ENCODE measurements around the gene SCN7A.
"Not testable (repeated sequence)": the region's sequence is repeated elsewhere in the genome, so short reads cannot be mapped to it uniquely, and the experiment has no call there.

The SCN7A gene

DNA sequence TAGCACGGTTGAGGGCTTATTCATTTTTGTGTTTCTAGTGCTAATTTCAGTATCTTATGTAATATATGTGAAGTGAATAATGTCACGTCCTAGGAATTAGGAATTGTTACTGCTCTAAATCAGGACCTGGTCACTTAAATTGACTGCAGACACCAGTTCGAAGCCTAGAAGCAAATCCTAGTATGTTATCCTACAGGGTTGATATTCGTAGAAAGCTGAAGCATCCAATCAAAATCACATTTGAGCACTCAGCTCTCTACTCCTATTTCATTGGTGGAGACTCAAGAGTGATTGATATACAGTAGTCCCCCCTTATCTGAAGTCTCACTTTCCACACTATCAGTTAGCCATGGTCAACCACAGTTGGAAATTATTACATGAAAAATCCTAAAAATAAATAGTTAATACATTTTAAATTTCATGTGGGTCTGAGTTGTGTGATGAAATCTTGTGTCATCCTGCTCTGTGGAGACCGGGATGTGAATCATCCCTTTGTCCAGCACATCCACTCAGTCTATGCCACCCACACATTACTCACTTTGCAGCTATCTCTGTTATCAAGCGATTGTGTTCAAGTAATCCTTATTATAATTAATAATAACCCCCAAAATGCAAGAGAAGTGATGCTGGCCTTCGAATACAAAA, 83.1 kb downstream of the SCN7A start:
- intact Hi-C loops (cut with DNase I), result no loop called here
- no peak for DNase-seq

DNA sequence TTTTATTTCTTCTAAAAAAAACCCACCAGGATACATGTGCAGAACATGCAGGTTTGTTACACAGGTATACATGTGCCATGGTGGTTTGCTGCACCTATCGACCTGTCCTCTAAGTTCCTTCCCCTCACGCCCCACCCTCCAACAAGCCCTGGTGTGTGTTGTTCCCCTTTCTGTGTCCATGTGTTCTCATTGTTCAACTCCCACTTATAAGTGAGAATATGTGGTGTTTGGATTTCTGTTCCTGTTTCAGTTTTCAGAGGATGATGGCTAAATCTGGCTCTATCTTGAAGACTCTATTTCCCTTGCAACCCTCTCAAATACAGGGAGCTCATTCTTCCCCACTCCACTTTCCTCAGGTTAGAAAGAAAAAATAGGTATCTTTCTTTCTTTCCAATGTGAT, 86.3 kb downstream of the SCN7A start:
- intact Hi-C loops (cut with DNase I); DNase-seq: not testable (repeated sequence)

DNA sequence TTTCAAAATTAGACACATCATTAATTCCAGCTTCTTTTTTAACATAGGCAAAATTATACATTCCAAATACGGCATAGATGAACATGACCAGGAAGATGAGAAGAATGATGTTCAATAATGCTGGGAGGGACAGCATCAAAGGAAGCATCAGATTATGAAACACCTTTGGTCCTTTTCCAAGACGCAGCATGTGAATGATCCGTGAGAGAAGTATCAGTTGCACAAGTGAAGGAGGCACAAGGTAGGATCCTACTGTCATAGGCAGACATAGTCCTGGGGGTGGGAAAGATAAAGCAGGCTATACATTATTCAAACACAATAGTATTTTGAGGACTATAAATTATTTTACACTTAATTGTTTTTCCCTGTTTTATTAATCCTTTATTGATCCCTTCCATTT, 87.7 kb downstream of the SCN7A start:
- intact Hi-C loops (cut with DNase I), result no loop called here
- no peak for DNase-seq

DNA sequence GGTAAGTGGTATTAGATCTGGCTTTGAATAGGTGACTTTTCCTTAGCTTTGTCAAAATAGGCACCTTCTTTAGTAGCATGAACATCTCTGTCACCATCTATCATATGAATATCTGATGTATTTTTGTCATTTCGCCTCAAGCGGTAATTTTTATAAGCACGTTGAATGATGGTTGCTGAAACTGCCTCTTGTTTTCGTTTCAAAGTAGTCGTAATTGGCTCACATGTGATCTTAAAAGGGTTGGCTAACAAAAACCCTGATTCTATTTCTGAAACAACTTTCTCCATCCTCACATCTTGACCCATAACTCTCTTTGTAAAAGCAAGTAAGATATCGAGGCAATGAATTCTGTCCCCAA, 88.5 kb downstream of the SCN7A start:
- no peak for DNase-seq
- intact Hi-C loops (cut with DNase I), result no loop called here

DNA sequence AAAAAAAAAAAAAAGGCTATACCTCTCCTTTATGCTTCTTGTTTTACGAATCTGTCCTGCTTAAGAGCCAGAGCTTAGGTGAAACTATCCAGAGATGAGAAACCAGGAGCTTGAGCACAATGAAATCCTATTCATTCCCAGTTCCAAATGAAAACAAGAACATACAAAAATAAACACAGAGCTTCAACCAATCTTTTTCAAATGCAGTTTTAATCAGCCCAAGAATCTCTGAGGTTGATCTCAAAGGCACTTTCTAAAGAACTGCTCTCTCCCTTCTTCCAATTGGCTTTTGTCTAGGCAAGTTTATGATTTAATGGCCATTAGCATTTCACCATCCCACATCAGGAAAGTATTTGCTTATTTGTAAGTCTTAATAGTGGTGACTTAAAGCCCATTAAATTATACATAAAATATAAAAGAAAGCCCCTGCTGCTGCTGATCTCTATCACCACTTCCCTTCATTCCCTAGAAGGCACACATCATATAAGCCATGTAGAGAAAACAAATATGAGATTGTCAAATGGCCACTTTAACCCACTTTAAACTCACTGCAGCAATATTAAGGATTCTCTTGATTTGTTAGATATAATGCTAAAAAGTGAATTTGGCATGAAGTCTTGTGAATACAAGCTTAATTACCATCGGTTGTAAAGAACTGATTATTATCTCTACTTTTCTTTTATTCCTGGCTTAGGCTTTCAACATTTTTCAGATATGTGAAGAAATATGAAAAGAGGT, 89.0 kb downstream of the SCN7A start:
- no peak for DNase-seq
- intact Hi-C loops (cut with DNase I), result no loop called here

DNA sequence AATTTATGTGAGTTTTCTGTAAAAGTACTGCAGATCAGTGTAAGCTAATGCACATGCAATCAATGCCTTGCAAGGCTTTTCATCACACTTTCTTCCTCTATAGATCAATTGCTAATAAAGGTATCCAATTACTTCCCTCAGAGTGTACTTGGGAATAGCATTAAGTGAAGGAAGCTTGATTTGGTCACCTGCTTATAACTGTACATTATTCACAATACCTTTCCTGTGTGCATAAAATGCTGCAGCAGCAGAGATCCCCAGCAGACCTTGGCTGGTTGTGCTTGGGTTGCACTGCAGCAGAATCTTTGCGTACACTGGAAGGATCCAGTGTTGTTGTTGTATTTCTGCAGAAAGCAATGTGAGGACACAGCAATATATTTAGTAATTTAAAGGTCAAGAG, 99.8 kb downstream of the SCN7A start:
- intact Hi-C loops (cut with DNase I), result no loop called here
- no peak for DNase-seq

DNA sequence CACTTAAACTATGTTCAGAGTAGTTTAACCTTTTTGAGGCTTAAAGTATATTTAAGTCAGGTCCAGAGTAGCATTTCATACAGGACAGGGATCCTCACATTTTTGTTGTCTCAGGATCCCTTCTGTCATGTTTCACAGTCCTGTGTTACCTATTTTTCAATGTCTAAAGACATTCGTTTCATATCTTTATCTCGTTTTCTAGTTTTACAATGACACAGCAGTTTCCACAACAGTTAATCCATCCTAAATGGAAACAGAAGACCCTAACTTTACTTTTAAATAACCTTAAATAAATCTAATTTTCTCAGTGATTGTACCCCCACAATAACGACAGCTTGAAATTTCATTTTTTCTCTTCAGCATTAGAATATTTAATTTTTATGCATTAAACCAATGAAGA, 101.0 kb downstream of the SCN7A start:
- intact Hi-C loops (cut with DNase I), result no loop called here
- no peak for DNase-seq

DNA sequence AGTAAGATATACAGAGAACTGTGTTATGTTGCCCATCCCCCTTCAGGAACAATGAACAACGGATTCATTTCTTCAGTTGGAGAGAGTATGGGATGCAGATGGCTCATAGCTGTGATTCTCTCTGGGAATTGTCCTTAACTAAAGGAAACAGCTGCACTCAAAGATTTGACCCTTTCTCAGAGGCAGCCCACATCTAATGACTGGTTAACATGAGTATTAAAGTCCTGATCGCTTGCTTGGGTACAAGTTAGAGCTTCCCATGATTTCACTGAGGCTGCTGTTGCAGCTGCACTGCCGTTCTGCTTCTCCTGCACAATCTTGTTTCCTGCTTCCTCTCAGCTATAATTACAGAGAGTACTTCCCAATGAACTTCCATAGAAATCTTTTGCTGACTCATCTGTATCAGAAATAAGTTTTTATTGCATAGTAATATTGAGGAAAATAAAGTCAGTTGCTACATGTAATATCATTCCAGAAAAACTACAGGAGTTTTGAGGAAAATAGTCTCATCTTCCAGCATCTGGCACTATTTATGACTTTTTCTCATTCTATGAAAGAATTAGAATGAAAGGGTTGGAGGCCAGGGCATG, 105.5 kb downstream of the SCN7A start:
- intact Hi-C loops (cut with DNase I), result no loop called here
- no peak for DNase-seq

DNA sequence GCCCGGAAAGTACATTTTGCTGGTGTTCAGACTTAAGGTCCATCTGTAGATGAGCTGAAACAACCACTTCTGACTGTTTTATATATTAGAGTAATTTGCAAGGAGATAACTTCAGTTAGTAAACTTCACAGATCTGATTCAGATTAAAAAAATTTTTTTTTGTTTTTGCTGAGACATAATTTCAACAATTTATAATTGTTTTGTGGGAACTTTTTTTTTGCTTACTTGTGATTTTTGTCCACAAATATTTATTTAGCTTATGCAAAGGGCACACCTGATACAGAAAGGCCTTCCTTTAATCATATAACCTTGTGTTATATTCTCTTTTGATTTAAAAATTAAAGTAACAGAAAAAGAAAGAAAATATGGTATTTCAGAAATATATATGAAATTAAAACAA, 108.7 kb downstream of the SCN7A start:
- intact Hi-C loops (cut with DNase I), result no loop called here
- DNase-seq, result no peak

DNA sequence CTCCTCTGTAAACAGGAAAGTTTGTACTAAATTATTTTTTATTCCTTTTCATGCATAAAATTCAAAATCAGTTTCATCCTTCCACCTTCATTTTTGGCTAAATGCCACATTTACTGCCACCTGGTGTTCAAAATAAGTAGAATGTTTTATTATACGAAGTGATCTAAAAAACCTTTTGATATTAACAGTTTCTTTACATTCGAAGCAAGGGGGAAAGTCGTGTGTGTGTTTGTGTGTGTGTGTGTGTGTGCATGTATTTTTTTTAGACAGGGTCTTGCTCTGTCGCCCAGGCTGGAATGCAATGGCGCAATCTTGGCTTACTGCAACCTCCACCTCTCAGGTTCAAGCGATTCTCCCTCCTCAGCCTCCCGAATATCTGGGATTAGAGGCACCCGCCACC, 109.3 kb downstream of the SCN7A start:
- DNase-seq, result peak in 2 of 42 donors; percentile 5 to 22
- intact Hi-C loops (cut with DNase I), result no loop called here

DNA sequence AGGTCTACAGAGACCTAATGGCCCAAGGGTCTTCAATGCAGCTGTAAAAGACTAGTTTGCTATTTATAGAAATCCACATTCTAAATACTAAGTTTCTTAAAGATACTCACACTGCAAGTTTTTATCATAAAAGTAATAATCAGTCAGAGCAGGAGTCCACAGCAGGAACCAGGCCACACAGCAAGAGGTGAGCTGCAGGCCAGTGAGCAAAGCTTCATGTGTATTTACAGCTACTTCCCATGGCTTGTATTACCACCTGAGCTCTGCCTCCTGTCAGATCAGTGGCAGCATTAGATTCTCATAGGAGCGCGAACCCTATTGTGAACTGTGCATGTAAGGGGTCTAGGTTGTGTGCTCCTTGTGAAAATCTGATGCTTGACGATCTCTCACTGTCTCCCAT, 111.6 kb downstream of the SCN7A start:
- DNase-seq, result no peak
- intact Hi-C loops (cut with DNase I), result no loop called here

DNA sequence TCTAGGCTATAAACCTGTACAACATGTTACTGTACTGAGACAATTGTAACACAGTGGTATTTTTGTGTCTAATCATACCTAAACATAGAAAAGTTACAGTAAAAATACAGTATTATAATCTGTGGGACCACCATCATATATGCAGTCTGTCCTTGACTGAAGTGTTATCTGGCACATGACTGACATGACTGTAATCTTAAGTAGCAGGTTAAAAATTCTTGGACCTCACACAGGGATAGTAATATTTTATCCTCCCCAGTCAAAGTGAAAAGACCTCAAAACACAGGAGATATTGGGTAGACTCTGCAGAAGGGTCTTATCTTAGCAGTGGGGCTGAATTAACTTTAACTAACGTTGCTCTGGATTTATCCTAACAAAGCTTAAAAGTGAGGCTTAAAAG, 113.4 kb downstream of the SCN7A start:
- intact Hi-C loops (cut with DNase I), result no loop called here
- no peak for DNase-seq

DNA sequence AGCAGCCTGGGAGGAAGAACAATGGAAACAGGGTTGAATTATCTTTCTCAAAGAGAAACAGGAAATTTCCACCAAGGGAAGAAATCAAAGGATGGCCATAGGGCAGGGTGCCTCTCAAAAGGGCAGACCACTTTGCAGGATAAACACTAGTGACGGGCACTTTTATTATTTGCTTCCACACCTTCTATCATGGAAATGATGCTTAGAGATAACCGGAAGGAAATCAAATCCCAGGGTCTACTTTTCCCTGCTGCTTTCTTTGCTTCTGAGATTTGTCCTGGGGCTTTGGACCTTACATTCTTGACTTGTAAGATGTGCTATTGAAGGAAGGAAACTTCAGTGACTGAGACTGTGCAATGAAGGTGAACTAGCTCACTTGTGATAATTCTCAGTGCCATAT, 117.2 kb downstream of the SCN7A start:
- no peak for DNase-seq
- intact Hi-C loops (cut with DNase I), result no loop called here

DNA sequence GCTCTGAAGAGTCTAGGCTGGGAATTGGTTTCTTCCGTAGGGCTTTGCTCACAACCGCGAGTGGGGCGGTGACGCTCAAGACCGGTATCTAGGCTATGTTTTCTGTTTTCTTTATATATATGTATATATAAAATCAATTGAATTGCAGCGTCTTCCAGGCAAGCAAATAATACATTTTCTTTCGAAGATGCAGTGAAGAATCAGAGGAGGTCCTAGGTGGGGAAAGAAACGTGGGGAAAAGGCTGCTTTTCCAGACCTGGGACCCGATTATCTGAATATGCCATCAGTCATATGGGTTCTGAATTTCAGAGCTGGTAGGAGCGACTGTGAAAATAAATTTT, 117.6 kb downstream of the SCN7A start:
- intact Hi-C loops (cut with DNase I), result no loop called here
- DNase-seq, result peak in 7 of 42 donors; percentile 5 to 46 (median 38)

DNA sequence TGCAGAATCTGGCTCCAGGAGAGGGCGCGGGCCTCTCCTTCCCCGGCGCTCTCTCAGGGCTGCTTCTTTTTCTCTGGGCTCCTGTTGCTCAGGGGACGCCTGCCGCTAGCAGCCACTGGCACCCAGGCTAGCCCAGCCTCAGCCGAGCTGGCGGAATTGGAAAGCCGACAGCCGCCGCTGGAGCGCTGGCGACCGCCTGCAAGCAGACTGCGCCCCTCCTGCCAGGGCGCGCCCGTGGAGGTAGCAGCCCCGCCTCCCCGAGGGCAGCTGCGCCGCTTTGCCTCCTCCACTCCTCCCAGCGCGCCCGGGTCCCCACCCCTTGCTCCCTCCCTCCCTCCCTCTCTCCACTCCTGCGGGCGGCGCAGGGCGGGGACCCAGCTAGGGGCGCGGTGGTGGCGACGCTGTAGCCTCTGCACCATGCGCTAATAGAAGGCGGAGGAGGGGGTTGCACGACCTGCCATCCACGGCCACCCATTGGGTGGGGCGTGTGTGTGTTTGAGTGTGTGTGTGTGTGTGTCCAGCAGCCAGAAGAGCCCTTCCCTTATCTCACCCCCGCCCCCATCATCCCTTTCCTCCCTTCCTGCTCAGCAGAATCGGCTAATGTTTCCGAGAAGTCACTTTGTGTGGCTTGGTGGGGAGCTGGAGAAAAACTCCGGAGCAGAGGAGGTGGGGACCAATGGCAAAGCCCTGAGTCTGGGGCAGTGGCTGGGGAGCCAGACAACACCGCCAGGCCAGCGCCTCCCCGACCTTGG, 118.1 kb downstream of the SCN7A start, which contains the start of gene SCN9A:
SCN9A (minus strand) TSS at position 209 of the 752 bp plus-strand sequence. CDS start 64,188 bp downstream, outside the sequence.
- DNase-seq, result peak; percentile 46 to 95 (median 82)
- intact Hi-C loops (cut with DNase I), result no loop called here

DNA sequence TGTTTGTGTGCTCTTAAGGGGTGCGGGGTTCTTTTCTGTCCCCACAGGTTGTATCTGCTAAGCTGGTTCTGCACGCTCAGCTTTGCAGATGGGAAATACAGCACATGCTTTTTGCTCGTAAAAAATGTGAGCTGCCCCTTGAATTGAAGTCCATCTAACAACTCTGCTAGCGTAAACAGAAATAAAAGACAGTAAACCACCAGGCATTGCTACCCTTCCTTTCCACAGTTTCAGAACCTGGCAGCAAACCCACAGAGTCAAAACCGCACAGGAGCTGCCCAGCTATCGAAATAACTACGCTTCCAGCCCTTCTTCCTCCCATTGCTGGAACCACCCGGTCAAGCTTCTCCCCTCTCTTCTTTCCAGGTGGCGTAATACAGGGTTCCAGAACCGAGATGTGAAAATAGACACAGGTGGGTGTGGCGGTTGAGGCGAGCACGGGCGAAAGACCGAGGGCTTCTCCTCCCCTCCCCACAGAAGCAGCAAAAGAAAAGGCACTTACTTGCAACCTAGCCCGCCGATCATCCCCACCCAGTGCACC, 118.8 kb downstream of the SCN7A start:
- intact Hi-C loops (cut with DNase I), result no loop called here
- peak in 5 of 42 donors; percentile 6 to 45 (median 11) for DNase-seq

DNA sequence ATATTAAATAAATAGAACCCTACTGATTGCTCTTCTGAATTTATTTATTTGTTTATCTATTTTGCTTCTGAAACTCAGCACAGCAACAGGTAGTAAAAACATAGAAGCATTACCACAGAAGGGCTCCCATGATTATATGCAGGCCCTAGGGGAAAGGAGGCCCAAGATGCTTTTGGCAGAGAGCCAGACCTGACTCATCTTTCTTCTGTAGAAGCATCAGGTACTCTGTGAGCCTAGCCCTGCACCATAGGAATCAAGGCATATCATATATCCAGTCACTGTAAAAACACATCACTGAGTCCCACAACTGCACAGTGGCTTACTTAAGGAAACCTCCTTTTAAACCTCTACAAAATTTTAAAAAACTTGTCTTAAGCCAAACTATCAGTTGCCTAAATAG, 120.1 kb downstream of the SCN7A start:
- peak in 3 of 42 donors; percentile 14 to 48 (median 21) for DNase-seq
- intact Hi-C loops (cut with DNase I), result no loop called here

DNA sequence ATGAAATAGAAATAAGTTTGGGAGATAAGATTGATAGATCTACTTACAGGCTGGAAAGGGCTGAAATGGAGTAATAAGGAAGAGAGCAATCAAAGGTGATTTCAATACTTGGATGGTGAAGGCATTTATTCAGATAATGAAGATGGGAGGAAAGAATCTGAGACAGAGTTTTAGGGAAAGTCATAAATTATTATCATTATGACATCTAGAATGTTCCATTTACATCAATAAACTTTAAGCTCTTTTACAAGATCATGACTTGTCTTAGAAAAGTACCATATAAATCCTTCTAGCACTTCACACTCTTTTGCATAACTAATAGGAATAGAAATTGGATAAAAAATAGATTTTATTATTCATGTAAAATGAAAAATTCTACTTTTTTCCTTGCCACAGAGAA, 120.5 kb downstream of the SCN7A start:
- intact Hi-C loops (cut with DNase I), result no loop called here
- DNase-seq, result no peak

DNA sequence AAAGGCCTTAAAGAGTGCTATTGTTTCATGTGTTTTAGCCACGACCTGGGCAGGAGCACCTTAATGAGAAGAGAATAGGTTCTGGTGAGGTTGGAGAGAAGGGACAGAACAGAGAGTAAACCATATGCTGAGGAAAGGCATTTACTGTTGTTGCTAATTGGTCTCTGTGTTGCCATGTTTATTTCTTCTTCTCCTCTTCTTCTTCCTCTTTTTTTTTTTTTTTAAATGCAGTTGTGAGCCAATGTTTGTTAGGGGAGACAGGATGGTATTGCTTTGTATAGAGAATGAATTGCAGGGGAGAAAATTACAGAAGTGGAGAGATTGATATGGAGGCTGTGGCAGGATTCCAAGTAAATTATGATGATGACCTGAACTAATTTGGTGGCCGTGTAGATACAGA, 120.9 kb downstream of the SCN7A start:
- intact Hi-C loops (cut with DNase I), result no loop called here
- DNase-seq, result no peak

DNA sequence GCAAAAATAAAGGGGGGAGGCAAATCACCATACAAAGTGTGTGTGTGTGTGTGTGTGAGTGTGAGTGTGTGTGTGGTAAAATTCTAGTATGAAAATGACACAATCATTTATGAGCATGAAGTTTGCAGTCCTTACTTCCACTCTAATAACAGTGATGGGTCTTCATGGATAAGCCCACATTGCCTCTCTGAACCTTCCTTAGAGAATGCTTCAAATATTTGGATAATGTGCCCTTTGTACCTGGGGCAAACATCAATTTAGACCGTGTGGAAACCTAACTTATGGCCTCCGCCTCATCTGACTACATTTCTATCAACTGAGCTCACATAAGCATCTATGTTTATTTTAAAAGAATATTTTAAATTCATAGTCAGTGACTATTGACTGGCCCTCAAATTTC, 122.0 kb downstream of the SCN7A start:
- no peak for DNase-seq
- intact Hi-C loops (cut with DNase I), result no loop called here

Measured in head of caudate nucleus (tissue), 42 donors.